Muscle of back (tissue), 11 donors: ENCODE data around the gene SYTL3. TPM values are rescaled to one million over a fixed set of nuclear protein-coding genes. Genes with fewer than 3 reads are reported as not detected.

ENCODE experiments used
- DNase-seq, 3 donors: peaks; one replicate each; pipeline versions ENCODE4 v3.0.0 to v3.0.0-alpha.2; 2013
- polyA plus RNA-seq, 10 donors: library from polyadenylated mRNA; unstranded; fragments of 120-200 nt; gene quantifications; one replicate each; pipeline ENCODE4 v1.2.1, GENCODE V29; 2013; ENCODE audit not compliant: insufficient read length in 10 of 10

Gene SYTL3
- polyA plus RNA-seq, 10 donors: 3.8 to 11.8 (median 7.2) TPM

DNA sequence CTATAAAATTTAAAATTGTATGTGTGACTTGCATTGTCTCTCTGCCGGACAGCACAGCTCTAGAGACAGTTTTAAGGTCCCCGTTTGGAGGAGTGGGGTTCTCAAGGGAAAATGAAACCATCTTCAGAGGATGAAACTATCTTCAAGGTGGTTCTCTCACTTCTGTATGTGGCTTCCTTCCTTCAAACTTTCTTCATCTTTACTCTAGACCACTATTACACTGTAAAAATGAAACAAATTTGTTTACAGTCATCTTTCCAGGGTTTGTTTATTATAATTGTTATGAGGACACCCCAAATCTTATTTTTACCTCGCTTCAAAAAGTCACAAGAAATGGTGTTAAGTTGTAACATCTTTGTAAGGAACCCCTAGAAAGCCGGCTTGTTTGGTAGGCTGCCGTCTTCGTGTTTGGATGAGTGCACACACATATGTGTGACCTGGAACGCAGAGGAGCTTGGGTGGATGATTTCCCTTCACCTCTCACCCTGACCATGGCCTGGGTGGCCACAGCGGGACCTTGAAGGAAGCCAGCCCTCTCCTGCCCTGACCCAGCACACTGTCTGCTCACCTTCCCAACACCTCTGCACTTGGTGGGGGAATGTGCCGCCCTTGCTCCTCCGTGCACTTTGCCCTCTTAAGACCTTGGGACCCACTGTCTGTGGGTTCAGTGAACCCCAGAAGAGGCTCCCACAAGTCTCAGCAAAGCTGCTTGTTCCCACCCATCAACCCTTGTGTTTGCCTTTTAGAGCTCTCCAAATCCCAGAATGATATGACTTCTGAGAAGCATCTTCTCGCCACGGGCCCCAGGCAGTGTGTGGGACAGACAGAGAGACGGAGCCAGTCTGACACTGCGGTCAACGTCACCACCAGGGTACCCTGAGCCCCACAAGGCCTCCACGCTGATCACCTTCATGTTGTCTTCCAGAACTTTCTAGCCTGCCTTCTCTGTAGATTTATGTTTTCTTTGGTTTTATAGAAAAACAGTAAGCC, 67.8 kb downstream of the SYTL3 start:
- DNase-seq: no peak

DNA sequence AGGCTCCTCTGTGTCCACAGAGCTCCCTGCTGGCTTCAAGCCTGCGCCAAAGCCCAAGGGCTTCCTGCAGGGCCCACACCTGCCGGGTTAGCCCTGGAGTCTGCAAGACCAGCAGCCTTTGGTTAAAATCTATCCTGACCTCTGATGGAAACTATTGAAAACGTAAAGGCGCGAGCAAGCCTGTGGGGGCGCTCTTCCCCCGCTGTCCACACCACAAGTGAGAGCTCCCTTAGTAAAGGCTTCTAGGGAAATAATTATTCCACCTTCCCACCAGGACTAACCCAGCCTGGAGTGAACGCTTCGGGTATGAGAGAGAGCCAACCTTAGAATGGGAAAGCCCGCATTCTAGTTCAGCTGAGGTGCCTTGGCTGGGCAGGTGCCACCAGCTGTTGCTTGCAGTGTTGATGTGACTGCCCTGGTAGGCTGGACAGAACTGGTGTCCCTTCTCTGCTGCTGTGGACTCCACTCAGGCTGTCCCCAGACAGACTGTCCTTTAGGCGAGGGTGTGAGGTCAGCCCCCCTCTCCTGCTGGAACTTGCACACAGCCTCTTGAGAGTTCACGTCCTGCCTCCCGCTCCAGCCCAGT, 68.7 kb downstream of the SYTL3 start:
- peak in 1 of 3 donors; percentile 41 for DNase-seq

DNA sequence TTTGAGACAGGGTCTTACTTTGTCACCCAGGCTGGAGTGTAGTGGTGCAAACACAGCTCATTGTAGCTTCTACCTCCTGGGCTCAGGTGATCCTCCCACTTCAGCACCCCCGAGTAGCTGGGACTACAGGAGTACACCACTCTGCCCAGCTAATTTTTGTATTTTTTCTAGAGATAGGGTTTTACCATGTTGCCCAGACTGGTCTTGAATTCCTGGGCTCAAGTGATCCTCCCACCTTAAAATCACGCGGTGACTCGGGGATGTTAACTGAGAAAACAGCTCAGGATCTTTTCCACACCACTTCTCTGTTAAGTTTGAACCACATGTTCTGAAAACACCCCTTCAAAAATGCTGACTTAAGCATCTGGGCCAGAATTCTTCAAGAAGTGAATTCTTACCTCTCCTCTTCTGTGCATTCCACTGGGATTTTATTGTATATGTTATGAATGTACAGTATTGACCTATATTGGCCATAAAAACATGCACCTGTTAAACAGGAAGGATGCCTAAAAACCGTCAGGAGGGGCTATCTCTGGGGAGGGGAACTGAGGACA, 72.4 kb downstream of the SYTL3 start:
- DNase-seq: no peak

DNA sequence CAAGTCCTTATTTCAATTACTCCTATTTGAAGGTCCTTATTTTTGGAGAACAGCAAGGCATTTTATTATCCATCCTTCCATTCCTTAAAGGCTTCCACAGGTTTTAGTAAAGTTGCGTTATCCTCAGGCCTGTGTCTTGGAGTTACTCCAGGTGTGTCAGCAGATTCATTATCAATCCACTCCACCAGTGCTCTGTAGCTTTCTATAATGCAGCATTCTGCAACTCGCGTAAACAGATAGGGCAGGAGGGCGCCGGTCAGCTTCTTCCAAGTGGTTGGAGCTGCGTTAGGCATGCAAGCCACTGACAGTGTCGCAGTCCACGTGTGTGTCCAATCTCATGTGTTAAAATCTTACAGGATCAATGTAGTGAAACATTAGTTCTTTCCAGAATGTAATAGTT, 75.8 kb downstream of the SYTL3 start:
- DNase-seq: no peak

DNA sequence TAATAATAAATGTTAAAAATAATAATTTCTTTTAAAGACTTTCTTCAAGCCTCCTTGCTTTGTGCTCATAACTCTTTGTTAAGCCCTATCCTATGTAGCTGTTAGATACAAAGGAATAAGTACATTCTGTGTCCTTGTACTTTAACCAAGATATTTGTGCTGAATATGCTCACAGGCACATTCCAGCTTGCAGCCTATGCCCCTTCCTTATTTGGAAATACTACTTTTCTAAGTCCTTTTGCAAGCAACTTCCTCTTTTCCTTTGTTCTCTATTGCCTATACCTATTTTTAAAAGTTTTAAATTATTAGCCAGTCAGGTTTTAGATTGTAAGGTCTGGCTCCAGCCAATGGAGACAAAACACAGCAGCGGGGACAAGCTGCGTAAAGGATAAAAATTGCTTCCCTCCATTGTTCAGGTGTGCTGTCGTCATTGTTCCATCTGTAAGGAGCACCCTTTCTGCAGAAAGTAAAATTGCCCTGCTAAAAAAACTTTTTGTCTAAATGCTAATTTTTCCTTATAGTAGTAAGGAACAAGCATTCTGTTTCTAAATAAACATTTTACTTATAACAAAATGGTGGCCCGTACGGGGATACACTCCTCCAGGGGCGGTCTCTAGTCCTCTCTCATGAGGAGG, 80.2 kb downstream of the SYTL3 start:
- DNase-seq: no peak

DNA sequence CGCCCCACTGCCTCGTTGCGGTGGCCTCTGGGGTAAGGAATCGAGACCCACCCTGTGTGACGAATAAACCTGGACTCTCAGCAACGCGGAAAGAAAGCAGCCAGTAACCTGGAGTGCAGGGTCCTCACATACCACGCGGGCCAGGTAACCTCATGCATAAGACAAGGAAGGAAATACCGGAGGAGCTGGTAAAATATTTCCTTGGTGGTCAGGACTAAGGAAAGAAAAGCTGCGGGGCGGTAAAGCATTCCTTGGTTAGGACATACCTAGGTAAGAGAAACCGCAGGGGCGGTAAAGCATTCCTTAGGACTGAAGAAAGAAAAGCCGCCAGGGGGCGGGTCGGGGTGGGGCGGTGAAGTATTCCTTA, 80.7 kb downstream of the SYTL3 start:
- no peak for DNase-seq

DNA sequence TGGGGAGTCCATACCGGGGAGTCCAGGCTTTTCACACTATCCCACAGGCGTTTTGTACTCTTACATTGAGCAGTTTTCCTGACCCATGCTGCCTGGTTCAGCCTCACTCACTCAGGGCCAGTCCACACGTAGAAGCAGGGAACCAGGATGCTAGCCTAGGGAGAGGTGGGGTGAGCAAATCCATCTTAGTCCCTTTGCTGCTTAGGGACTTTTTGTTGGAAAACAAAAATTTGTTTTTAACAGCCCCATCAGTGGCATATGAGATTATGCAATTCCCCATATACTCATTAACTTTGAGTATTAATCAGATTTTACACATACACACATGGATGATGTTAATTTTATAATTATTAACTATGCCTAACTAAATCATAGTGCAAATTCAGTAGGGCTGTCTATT, 85.2 kb downstream of the SYTL3 start:
- no peak for DNase-seq

DNA sequence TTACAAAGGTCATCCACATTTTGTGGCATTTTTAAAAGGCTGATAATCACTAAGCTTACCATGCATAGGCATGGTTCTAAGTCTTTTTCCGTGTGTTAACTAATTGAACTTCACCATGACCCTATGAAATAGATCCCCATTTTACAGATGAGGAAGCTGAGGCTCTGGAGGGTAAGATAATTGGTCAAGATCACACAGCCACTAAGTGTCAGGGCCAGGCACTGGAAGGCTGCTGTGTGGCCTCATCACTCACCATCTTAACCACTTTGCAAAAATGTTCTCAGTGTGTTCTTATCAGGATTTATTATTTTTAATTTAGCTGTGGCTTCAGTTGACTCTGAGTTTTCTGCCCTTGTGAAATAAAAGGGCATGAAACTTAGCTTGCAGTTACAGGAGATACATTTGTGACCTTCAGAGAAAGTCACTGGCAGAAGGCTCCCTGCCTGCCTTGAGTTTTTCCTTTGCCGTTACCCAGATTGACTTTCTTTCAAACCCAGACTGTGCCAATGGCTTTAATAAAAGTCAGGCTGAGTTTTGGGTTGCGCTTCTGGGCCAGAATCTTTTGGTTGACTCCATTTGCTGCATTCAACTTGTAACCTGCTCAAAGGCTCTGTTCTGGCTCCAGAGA, 87.3 kb downstream of the SYTL3 start:
- no peak for DNase-seq

DNA sequence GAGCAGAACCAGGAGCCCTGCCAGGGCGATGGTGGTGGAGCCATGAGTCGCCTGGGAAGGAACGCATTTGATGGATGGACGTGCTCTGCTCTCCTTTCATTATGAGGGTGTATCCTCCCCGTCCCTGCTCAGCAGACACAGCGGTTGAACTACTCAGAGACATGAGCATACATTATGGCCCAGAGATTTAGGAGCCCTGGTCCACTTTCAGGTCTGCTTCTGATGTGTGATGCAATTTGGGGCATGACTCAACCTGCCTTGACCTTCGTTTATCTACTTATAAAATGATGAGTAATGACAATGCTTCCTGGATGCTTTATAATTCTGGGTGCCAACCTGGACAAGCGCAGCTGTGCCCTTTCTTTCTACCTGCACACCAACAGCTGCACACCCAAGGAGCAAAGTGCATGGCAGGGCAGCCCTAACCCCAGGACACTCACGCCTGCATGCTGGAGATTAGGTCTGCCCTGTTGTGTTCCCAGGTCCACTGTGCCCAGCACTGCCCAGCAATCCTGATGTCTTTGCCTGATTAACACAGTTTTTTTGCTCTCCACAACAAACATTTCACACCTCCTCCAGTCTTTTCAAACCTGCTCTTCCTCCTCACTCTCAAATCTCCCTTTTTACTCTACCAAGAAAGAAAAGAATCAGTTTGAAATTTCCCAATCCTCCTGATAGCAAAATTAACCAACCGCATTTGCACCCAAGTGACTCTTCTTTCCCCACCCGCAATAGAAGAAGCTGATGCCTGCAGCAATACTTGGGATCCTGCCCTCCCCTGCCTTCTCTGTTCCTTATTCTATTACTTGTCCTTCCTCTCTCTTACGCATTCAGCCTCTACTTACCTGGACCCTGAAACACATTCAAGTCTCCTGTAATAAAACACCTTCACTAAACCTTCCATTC, 88.1 kb downstream of the SYTL3 start:
- no peak for DNase-seq

DNA sequence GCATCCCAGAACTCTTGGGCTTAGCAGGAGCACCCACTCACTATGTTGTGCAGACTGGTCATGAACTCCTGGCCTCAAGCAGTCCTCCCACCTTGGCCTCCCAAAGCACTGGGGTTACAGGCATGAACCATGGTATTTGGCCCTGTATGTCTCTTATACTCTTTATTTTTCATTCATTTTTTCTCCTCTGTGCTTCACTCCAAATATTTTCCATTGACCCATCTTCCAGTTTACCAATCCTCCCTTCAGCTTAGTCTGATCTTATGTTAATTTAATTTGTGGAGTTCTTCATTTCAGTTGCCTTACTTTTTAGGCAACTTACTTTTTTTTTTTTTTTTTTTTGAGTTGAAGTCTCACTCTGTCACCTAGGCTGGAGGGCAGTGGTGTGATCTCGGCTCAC, 89.8 kb downstream of the SYTL3 start:
- no peak for DNase-seq

DNA sequence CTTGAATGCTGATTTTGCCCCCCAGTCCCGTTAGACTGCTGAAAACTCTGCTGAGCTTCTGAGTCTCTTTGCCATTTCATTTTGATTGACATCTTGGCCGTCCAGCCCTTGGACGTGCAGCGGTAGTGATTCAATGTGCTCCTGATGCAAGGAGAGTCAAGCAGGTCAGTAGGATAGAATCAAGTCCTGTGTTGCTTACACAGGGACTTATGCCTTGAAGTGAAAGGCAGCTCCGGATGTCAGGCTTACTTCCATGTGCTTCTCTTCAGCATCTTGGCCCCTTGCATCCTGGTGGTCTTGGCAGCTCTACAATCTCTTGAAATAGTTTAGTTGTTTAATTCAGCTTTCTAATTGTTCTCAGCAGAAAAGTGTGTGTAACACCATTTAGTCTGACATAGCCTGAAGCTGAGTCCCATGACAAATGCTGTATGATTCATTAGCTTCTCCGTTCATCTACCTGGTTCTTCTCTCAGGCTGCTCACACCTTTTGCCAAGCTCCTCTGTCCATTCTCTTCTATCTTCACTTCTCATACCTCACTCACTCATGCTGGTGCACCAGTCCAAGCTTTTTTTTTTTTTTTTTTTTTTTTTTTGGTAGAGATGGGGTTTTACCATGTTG, 93.3 kb downstream of the SYTL3 start:
- DNase-seq: no peak

DNA sequence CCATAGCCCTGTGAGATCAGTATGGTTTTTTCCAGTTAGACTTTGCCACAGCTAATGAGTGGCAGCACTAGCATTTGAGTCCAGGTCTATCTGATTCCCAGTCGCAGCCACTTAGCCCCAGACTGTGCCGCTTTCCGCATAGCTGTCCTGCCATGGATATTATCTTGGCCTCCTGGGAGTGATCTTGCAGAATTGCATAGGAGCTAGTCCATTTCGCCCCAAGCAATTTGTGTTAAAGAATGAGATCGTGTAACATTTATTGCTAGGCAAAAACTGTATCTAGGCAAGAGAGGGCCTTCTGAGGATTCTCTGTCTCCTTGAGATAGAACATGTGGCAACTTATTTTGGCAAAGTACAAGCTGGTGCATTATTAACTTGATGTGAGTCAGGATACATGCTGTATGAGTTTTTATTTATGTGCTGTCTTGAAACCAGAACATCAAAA, 95.2 kb downstream of the SYTL3 start:
- DNase-seq: no peak

DNA sequence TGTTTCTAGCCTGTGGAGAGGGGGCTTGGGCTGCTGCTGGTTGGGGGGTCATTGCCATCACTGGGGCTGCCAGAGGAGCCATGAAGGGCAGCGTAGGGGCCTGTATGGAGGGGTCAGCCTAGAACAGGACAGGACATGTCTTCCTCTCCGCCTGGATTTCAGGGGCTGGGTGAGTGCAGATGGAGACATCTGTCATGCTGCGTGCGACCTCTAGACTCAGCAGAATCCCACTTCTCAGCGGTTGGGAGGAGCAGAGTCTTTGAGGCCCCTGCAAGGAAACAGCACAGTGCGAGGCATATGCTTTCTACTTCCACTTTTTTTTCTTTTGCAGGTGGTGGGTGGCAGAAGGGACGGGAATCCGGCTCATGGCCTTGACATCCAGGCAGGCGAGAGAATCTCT, 101.4 kb downstream of the SYTL3 start:
- no peak for DNase-seq

DNA sequence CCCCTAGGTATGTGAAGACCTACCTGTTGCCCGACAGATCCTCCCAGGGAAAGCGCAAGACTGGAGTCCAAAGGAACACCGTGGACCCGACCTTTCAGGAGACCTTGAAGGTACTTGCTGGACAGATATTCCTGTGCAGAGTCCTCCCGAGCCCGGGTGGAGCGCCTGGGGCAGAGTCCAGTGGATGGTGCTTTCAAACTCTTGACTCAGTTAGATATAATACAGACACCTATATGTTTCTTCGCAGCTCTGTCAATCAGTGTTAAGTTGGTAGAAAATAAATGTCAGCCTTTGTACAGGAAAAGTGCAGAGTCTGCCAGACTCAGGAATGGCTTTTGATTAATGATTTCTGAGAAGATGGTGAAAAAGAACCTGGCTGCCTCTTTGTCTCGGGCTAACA, 102.1 kb downstream of the SYTL3 start:
- DNase-seq: no peak

DNA sequence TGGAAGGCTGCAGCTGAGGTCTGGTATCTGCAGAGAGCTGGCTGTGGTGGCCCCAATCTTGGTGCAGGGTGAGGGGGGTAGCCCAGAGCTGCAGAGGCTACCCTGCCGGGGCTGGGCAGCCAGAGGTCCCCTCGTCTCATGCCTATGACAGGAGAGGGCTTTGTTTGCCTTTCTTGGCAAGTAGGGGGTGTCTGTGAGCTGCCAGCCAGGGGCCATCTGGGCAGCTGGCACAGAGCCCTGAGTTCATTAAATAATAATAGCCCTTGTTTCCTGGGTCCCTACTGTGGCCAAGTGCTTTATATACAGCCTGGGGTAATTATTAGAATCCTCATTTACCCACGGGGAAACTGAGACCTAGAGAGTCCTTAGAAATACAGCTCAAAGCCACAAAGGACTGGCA, 102.8 kb downstream of the SYTL3 start:
- DNase-seq: peak; percentile 33 to 68 (median 46)

DNA sequence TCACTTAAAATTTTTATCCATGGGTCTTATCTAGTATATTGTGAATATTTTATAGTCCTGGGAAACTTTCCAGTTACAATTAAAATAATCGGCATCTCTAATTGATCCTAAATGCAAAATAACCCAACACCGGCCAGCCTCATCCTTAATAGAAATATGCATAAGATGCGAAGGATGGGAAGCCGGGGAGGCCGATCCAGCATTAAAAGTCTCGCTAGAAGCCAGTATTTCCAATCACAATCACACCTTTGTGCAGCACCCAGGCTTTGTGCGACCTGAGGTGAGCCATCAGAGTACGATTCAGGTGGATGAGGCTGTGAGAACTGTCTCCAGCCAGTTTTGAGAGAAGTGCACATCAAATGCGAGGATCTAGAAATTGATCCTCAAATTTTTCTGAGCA, 104.0 kb downstream of the SYTL3 start:
- DNase-seq: no peak

DNA sequence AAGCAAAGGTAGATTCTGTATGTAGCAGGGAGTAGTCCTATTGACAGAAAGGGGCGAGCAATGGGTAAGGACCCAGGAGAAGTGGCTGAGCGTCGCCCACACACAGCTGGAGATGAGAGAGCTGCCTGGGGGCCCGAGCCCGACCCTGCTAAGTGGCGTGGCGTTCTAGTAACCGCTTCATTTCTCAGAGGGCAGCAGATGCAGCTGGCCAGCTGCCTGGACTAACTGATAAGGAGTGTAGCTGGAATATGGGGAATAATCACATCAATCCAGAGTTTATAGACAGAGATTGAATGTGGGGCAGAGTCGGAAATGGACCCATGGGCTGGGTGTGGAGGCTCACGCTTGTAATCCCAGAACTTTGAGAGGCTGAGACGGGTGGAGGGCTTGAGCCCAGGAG, 104.9 kb downstream of the SYTL3 start:
- DNase-seq: no peak

DNA sequence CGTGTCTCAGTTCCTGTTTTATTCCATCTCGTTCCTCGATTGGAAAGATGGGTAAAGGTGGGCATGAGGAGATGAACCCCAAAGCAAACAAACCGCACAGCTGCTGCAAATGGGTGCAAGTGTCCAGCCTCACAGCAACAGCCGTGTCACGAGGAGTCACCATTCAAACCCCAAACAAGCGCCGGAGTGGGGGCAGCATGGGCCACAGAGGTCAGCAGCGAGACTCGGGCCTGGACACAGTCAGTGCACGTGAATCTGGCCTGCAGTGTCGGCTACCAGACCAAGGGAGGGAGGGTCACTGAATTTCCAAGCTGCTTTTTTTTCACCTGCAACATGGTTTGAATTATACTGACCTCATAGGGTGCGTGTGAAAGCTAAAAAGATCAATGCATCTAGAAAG, 105.8 kb downstream of the SYTL3 start:
- no peak for DNase-seq

DNA sequence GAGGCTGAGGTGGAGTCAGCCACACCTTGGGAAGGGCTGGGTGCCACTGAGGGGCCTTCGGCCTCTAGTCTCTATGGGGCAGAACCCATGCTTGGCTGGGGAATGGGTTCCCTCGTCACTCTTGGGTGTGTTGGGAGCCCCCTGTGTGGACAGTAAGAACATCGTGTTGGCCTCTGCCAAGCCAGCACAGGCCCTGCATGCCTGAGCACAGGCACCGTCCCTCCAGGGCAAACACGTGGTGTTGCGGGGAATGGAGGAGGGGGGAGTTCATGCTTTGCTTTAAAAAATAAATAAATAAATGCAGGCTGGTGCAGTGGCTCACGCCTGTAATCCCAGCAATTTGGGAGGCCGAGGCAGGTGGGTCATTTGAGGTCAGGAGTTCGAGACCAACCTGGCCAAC, 106.3 kb downstream of the SYTL3 start:
- DNase-seq: no peak

DNA sequence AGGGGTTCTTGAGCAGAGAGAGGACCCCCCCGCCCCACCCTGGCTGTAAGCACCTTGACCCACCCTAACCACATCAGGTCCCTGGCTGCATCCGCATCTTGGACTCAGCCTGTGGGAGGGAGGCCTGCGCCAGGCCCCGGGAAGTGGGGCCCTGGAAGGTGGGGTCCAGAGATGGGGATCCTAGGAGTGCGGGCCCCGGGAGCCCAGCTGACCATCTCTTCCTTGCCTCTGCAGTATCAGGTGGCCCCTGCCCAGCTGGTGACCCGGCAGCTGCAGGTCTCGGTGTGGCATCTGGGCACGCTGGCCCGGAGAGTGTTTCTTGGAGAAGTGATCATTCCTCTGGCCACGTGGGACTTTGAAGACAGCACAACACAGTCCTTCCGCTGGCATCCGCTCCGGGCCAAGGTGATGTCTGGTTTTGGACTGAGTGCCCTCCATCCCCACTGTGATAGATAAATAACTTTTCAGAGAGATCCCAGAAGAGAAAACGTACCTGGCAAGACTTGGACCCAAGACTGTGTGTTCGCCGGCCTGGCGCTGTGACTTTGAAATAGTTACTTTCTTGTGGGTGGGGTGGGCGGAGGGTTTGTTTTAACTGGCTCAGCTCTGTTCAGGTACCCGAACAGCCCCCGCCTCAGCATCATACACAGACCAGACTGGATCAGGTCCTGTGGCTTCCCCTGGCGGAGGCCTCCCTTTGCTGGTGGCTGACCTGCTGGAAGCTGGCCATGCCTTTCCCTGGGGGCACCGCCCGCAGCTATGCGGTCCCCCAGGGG, 107.3 kb downstream of the SYTL3 start:
- DNase-seq: no peak
